ENCODE measurements around the gene PYGB. TPM values are rescaled to one million over a fixed set of nuclear protein-coding genes. Genes with fewer than 3 reads are reported as not detected.
"Not testable (repeated sequence)": the region's sequence is repeated elsewhere in the genome, so short reads cannot be mapped to it uniquely, and the experiment has no call there.

PYGB gene
- total RNA-seq, 8 experiments from 2014 or later, result 40.5 to 140 (median 65.8) TPM

GRCh38 chr20:25306991-25307903, 59.4 kb downstream of the PYGB start:
- Histone ChIP-seq H3K4me1 (replicated peaks in 1 of 2) (peaks cover 2 to 23% of the 10 kb centered on the region in 2 donors), H3K27ac (no peak overlapping the region), H3K4me3 (no peak overlapping the region)
- 82 to 100% (median 93%) methylated on average over 2 to 8 of the region's 10 CpGs; no CpG with 5 or more reads in 2 of the 10 experiments for WGBS, 10 experiments
- in situ Hi-C loops (cut with MboI; ENCODE audit: low pct_unique_long_range_greater_than_20kb in 2 of 9, low sequenced_read_pairs in 9 of 9, unreplicated experiment in 9 of 9), result loop anchor here in 1 of 9 experiments (25.0 kb wide), 1 partner anchor 320 kb away; the partner anchor contains the start of gene APMAP
- no peak for ATAC-seq (replicated peaks in 6 of 8)

- no peak for ATAC-seq (replicated peaks in 6 of 8)
- 80 to 100% (median 100%) methylated on average over 1 to 8 of the region's 13 CpGs; no CpG with 5 or more reads in 5 of the 10 experiments for WGBS, 10 experiments
- Histone ChIP-seq H3K4me1 (replicated peaks in 1 of 2) (peaks cover 2 to 23% of the 10 kb centered on the region in 2 donors), H3K27ac (no peak overlapping the region), H3K4me3 (no peak overlapping the region)
- in situ Hi-C loops (cut with MboI; ENCODE audit: low pct_unique_long_range_greater_than_20kb in 2 of 9, low sequenced_read_pairs in 9 of 9, unreplicated experiment in 9 of 9), result loop anchor here in 1 of 9 experiments (25.0 kb wide), 1 partner anchor 321 kb away; the partner anchor contains the start of gene APMAP
Observed at GRCh38 chr20:25308083-25308491, 60.2 kb downstream of the PYGB start.

GRCh38 chr20:25308671-25309394, 60.9 kb downstream of the PYGB start:
- peaks cover 2 to 23% of the 10 kb centered on the region in 2 donors for H3K4me1 ChIP-seq (replicated peaks in 1 of 2)
- WGBS, 10 experiments, result 88 to 98% (median 95%) methylated on average over 2 to 7 of the region's 17 CpGs; no CpG with 5 or more reads in 7 of the 10 experiments
- no peak overlapping the region for H3K4me3 ChIP-seq
- H3K27ac ChIP-seq, result peak overlapping the region in 1 of 2 donors; percentile 77
- in situ Hi-C loops (cut with MboI; ENCODE audit: low pct_unique_long_range_greater_than_20kb in 2 of 9, low sequenced_read_pairs in 9 of 9, unreplicated experiment in 9 of 9), result loop anchor here in 1 of 9 experiments (25.0 kb wide), 1 partner anchor 322 kb away; the partner anchor contains the start of gene APMAP
- ATAC-seq (replicated peaks in 6 of 8), result no peak

- Histone ChIP-seq H3K27ac (peak overlapping the region; percentile 44 to 77), H3K4me3 (no peak overlapping the region), H3K4me1 (replicated peaks in 1 of 2) (peaks cover 2 to 23% of the 10 kb centered on the region in 2 donors)
- 22 to 65% (median 60%) methylated on average over 1 to 7 of the region's 18 CpGs; no CpG with 5 or more reads in 7 of the 10 experiments for WGBS, 10 experiments
- peak; percentile 65 to 85 (median 82) for ATAC-seq (replicated peaks in 6 of 8)
- in situ Hi-C loops (cut with MboI; ENCODE audit: low pct_unique_long_range_greater_than_20kb in 2 of 9, low sequenced_read_pairs in 9 of 9, unreplicated experiment in 9 of 9), result loop anchor here in 1 of 9 experiments (25.0 kb wide), 1 partner anchor 322 kb away; the partner anchor contains the start of gene APMAP
Observed at GRCh38 chr20:25309395-25310267, 61.7 kb downstream of the PYGB start.

GRCh38 chr20:25310268-25310920, 62.5 kb downstream of the PYGB start:
- peaks cover 2 to 23% of the 10 kb centered on the region in 2 donors for H3K4me1 ChIP-seq (replicated peaks in 1 of 2)
- WGBS, 10 experiments, result 0 to 100% (median 69%) methylated on average over 1 to 6 of the region's 6 CpGs; no CpG with 5 or more reads in 2 of the 10 experiments
- no peak overlapping the region for H3K4me3 ChIP-seq
- in situ Hi-C loops (cut with MboI; ENCODE audit: low pct_unique_long_range_greater_than_20kb in 2 of 9, low sequenced_read_pairs in 9 of 9, unreplicated experiment in 9 of 9), result loop anchor here in 1 of 9 experiments (25.0 kb wide), 1 partner anchor 323 kb away; the partner anchor contains the start of gene APMAP
- H3K27ac ChIP-seq, result peak overlapping the region; percentile 44 to 77
- peak; percentile 69 to 94 (median 89) for ATAC-seq (replicated peaks in 6 of 8)

GRCh38 chr20:25310921-25311728, 63.2 kb downstream of the PYGB start:
- H3K4me3 ChIP-seq, result no peak overlapping the region
- H3K4me1 ChIP-seq (replicated peaks in 1 of 2), result peaks cover 2 to 23% of the 10 kb centered on the region in 2 donors
- peak overlapping the region in 1 of 2 donors; percentile 48 for H3K27ac ChIP-seq
- in situ Hi-C loops (cut with MboI; ENCODE audit: low pct_unique_long_range_greater_than_20kb in 2 of 9, low sequenced_read_pairs in 9 of 9, unreplicated experiment in 9 of 9), result loop anchor here in 1 of 9 experiments (25.0 kb wide), 1 partner anchor 324 kb away; the partner anchor contains the start of gene APMAP
- 20 to 100% (median 63%) methylated on average over 1 to 6 of the region's 6 CpGs; no CpG with 5 or more reads in 2 of the 10 experiments for WGBS, 10 experiments
- ATAC-seq (replicated peaks in 6 of 8), result peak in 1 of 8 experiments; percentile 1

- WGBS, 10 experiments, result no CpG with 5 or more reads among the region's 33 CpGs
- not testable (repeated sequence) for H3K4me3 ChIP-seq; ATAC-seq (replicated peaks in 6 of 8); H3K27ac ChIP-seq
- H3K4me1 ChIP-seq (replicated peaks in 1 of 2), result peaks cover 2 to 23% of the 10 kb centered on the region in 2 donors
- in situ Hi-C loops (cut with MboI; ENCODE audit: low pct_unique_long_range_greater_than_20kb in 2 of 9, low sequenced_read_pairs in 9 of 9, unreplicated experiment in 9 of 9), result loop anchor here in 1 of 9 experiments (25.0 kb wide), 1 partner anchor 325 kb away; the partner anchor contains the start of gene APMAP
Observed at GRCh38 chr20:25312716-25313115, 64.8 kb downstream of the PYGB start.

GRCh38 chr20:25313593-25313992, 65.7 kb downstream of the PYGB start:
- H3K27ac ChIP-seq, result no peak overlapping the region
- 61 to 100% (median 100%) methylated on average over 1 to 2 of the region's 2 CpGs; no CpG with 5 or more reads in 3 of the 10 experiments for WGBS, 10 experiments
- peaks cover 2 to 23% of the 10 kb centered on the region in 2 donors for H3K4me1 ChIP-seq (replicated peaks in 1 of 2)
- ATAC-seq (replicated peaks in 6 of 8), result no peak
- H3K4me3 ChIP-seq, result no peak overlapping the region
- in situ Hi-C loops (cut with MboI; ENCODE audit: low pct_unique_long_range_greater_than_20kb in 2 of 9, low sequenced_read_pairs in 9 of 9, unreplicated experiment in 9 of 9), result loop anchor here in 1 of 9 experiments (25.0 kb wide), 1 partner anchor 326 kb away; the partner anchor contains the start of gene APMAP

- ATAC-seq (replicated peaks in 6 of 8), result no peak
- Histone ChIP-seq H3K4me1 (replicated peaks in 1 of 2) (peaks cover 2 to 16% of the 10 kb centered on the region in 2 donors), H3K4me3 (no peak overlapping the region), H3K27ac (no peak overlapping the region)
- in situ Hi-C loops (cut with MboI; ENCODE audit: low pct_unique_long_range_greater_than_20kb in 2 of 9, low sequenced_read_pairs in 9 of 9, unreplicated experiment in 9 of 9), result loop anchor here in 1 of 9 experiments (25.0 kb wide), 1 partner anchor 327 kb away; the partner anchor contains the start of gene APMAP
- 86 to 100% (median 94%) methylated on average over 2 to 9 of the region's 17 CpGs; no CpG with 5 or more reads in 3 of the 10 experiments for WGBS, 10 experiments
Observed at GRCh38 chr20:25314497-25315417, 66.9 kb downstream of the PYGB start.
